GM18511 (cell line): ENCODE measurements around the gene DZIP3.
A peak's percentile ranks its signal among the peaks of the same experiment; 100 is the strongest.
"Not testable (repeated sequence)": the region's sequence is repeated elsewhere in the genome, so short reads cannot be mapped to it uniquely, and the experiment has no call there.

Source experiments
- ATAC-seq: cut with Tn5 transposase; IDR thresholded peaks from one replicate; pipeline ENCODE4 v1.9.1; 2021; ENCODE audit warnings: mild to moderate bottlenecking, moderate library complexity; ENCODE audit not compliant: unreplicated experiment

The DZIP3 gene

DNA sequence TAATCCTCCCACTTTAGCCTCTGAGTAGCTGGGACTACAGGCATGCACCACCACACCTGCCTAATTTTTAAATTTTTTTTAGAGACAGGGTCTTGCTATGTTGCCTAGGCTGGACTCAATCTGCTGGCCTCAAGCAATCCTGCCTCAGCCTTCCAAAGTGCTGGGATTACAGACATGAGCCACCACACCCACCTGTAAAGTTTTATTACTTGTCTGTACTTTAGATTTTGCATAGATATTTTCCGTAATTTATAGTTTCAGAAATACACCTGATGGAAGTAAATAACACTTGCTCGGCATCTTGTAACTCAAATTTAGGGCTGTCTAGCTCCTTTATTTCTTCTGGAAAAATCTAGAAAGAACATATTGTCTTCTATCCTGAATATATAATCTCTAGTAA is 5.8 kb downstream of the DZIP3 start:
- ATAC-seq: no peak

DNA sequence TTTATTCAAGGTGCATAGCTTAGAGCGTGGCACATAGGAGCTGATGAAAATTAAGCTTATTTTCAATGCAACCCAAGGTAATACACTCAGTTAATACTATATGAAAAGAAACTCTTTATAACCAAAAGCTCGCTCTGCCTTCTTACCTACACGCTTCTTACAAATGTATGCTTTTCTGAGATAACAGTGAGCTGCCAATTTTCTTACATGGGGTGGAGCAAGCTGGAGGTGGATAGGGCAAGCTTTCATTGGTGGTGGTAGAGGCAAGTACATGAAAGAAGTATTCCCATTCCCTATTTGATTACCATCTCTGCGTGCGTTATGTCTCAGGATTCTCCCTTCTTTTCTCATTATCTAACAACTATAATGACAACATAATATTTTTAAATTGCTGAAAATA is 8.9 kb downstream of the DZIP3 start:
- ATAC-seq: no peak

- ATAC-seq: no peak
Observed at GRCh38 chr3:108599677-108600409, 10.3 kb downstream of the DZIP3 start.

DNA sequence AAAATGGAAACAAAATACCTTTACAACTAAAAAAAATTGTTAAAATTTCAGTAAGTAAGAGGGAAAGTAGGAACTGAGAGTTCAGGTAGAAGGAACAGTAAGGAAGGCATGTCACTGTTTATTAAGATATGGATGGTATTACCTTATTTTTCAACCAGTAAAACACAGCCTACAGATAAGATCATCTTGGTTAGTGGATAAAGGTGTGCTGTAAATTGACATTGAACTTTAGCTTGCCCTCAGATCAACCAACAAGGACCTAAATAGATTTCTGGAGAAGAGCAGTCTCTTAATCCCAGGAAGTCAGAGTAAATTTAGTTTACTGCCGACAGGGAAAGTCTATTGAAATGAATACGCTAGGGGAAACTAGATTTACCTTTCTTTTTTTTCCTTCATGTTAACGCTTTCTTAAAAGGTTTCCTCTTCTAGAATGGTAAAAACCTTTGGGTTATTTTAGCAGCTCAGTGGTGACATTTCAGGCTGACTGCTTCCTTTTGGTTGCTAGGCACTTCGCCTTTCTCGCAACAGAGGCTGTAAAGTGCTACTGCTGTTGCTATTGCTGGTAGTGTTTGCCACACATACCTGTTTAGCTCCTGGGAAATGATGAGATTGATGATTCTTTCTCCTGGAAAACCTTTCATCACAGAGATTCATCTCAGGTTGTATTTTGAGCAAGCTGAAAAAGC is 12.9 kb downstream of the DZIP3 start:
- peak; percentile 85 for ATAC-seq

GRCh38 chr3:108602935-108603294 is 13.4 kb downstream of the DZIP3 start:
- ATAC-seq: peak; percentile 21

DNA sequence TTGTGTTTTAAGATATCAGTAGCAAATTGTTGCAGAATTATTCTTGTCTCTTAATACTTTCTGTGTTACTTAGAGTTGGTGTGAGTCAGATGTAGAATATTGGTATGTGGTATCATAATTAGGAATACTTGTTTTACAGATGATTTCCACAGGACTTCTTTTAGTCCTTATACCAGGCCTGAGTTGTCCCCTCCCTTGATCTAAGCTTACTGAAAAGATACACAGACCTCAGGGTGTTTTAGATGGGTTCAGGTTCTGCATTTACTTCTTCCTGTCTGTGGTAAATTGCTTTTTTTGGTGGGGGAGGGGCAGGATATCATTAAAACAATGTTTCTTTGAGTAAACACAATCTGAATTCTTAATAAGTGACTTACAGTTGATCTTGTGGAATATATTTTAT is 14.2 kb downstream of the DZIP3 start:
- ATAC-seq: no peak

- no peak for ATAC-seq
Observed at GRCh38 chr3:108605028-108605427, 15.5 kb downstream of the DZIP3 start.

DNA sequence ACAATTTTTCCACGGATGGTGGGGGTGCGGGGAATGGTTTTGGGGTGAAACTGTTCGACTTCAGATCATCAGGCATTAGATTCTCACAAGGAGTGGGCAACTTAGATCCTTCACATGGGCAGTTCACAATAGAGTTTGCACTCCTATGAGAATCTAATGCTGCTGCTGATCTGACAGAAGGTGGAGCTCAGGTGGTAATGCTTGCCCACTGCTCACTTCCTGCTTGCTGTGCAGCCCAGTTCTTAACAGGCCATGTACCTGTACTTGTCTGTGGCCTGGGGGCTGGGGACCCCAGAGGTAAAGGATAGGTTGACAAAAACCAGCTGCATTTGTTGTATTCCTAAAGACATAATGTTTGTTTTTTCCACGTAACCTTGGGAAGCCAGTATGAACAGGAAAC is 16.0 kb downstream of the DZIP3 start:
- no peak for ATAC-seq

GRCh38 chr3:108608750-108609149 is 19.2 kb downstream of the DZIP3 start:
- no peak for ATAC-seq

DNA sequence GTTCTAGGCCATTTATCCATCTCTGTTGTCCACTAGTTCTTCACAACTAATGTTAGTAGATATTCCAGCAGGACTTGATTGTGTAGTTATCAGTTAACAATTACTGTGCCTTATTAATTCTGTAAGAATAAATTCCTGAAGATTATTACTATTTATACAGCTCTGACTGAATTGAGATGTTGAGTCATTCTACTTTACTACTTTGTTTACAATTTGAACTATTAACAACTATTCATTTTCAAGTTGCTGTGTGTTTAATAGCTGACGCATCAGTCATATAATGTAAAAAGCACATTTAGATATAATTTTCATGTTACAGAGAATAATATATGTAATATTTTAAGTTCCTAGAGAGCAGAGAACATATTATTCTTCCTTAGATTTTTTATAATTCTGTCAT is 21.1 kb downstream of the DZIP3 start:
- ATAC-seq: no peak

GRCh38 chr3:108616090-108616489 is 26.6 kb downstream of the DZIP3 start:
- not testable (repeated sequence) for ATAC-seq

DNA sequence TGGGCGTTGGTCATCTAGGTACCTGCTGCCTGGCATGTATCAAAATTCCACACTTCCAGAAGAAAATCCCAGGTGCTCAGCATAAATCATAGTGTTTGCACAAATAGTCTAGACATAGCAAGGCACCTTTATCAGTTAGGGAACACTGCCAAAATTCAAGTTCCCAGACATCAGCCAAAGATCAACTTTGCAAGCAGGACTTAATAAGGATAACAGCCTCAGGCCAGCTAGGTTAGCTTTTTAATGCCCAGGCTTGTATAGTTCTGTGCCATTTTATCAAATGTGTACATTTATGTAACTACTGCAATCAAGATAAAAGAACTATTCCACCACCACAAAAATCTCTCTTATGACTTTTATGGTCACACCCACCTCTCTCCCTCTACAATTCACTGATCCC is 30.7 kb downstream of the DZIP3 start:
- no peak for ATAC-seq

GRCh38 chr3:108623504-108623903 is 34.0 kb downstream of the DZIP3 start:
- no peak for ATAC-seq

DNA sequence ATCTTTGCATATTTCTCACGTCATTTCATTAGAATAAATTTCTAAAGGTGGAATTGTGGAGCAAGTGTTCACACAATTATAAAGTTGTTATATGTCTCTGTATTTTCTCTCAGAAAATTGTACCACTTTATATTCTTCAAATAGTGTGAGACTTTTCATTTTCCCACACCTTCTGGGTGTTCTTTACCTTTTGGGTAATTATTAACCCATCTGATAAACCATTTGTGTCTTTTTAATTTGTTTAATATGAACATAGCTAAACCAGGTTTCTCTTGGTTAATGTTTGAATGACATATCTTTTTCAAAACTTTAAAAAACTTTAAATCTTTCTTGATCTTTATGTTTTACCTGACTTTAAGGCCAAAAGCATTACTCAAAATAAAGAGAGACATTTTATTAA is 40.5 kb downstream of the DZIP3 start:
- ATAC-seq: no peak

DNA sequence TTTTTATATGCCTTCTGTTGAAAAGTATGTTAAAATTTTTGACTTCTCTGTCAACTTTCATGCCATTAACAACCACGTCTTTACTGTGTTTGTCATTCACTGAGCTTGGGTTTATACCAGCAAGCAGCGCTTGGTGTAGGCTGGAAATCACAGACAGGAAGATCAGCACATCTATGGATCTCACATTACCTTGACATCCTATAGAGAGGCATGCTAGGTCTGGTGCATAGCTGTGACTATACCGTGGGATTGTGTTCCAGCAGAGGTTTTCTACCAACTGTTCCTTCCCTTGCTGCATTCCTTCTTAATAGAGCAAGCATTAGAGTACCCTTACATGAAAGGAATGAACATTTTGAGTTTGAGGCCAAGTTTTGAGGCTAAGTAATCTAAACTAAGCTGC is 53.0 kb downstream of the DZIP3 start:
- ATAC-seq: no peak

DNA sequence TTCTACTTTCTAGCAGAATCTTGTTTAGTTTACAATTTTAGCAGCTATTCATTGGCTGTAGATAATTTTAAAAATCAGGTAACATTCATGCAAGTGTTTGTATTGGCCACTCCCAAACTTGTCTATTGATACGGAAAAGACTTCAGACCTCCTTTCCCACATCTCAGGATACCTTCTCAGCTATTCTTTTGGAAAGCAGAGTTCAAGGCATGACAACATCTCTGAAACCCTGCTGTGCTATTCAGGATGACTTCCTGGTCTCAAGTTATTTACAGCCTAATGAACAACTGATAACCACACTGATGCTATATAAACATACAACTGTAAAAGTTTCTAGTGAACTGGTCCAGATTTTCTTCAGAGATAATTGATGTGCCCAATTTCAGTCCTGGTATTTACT is 55.8 kb downstream of the DZIP3 start:
- ATAC-seq: no peak

DNA sequence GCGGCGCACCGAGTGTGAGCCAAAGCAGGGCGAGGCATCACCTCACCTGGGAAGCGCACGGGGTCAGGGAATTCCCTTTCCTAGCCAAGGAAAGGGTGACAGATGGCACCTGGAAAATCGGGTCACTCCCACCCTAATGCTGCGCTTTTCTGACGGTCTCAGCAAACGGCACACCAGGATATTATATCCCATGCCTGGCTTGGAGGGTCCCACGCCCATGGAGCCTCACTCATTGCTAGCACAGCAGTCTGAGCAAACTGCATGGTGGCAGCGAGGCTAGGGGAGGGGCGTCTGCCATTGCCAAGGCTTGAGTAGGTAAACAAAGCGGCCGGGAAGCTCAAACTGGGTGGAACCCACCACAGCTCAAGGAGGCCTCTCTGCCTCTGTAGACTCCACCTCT is 66.1 kb downstream of the DZIP3 start:
- not testable (repeated sequence) for ATAC-seq

GRCh38 chr3:108661699-108662098 is 72.2 kb downstream of the DZIP3 start:
- no peak for ATAC-seq

DNA sequence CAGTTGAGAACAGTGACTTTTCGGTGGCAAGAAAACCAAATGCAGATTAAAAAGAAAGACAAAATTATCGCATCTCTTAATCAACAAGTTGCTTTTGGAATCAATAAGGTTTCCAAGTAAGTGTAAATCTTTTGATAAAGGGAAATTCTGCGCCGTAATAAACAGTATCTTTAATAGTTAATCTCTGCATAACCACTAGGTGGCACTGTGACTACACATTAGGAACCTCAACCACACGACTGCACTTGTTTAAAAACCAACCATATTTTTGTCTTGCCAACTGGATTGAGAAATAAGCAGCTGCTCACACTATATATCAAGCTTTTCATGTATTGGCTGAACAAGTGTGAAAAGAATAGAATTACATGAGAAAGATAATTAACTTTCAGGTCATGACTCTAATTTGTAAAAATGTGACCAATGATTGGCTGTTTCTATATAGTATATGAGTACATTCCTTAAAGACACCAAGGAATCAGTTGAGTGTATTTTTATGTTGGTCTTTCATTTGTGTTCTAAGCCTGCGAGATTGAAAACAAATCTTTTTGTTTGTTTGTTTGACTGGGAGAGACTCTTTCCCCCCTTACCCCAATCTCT is 72.7 kb downstream of the DZIP3 start:
- ATAC-seq: peak; percentile 91

DNA sequence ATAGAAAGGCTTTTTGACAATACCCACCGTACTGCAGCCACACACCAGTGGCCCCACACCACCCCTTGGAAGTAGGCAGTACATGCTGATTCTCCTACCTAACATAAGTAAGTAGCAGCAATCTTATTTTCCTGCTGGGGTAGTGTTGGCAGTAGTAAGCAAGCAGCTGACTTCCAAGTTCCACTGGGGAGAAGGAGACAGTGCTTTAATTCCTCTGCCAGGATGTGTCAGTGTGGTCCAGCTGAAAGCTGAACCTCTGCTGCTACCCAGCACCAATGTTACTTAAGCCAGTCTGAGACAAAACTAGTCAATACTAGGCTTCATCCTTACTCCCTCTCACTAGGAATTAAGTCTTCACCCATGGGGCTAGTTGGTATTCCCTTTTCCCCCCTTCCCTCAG is 74.7 kb downstream of the DZIP3 start:
- no peak for ATAC-seq

DNA sequence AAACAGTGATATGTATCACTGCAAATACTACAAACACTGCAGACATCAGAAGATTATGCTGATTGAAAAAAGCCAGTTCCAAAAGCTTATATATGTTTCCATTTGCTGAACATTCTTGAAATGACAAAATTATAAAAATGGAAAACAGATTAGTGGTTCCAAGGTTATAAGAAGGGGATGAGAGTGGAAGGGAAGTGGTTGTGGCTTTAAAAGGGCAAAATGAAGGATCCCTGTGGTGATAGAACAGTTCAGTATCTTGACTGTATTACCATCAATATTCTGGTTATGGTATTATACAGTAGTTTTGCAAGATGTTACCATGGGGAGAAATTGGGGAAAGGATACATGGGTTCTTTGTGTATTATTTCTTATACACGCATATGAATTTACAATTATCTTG is 77.8 kb downstream of the DZIP3 start:
- no peak for ATAC-seq

GRCh38 chr3:108669208-108669607 is 79.7 kb downstream of the DZIP3 start:
- ATAC-seq: peak; percentile 68
